SJSA1 (cell line): ENCODE measurements around the gene PDE10A. TPM values are rescaled to one million over a fixed set of nuclear protein-coding genes. Genes with fewer than 3 reads are reported as not detected.

Experiments
- DNase-seq, 2 experiments: peaks; one replicate each; pipeline ENCODE4 v3.0.0-alpha.2; 2015 to 2020; ENCODE audit warnings: low spot score in 2 of 2, low read depth in 1 of 2
- H3K27ac ChIP-seq: fragments of 250-450 bp; sonication (Bioruptor Pico); 2 replicates; pipeline ENCODE4 v1.5.1; 2020; ENCODE audit warnings: mild to moderate bottlenecking, moderate library complexity
- H3K27me3 ChIP-seq: fragments of 250-450 bp; sonication (Bioruptor Pico); replicated peaks from 2 replicates; pipeline ENCODE4 v1.5.1; 2020; ENCODE audit warnings: mild to moderate bottlenecking, moderate library complexity
- H3K36me3 ChIP-seq: fragments of 250-450 bp; sonication (Bioruptor Pico); 2 replicates; pipeline ENCODE4 v1.5.1; 2020; ENCODE audit warnings: mild to moderate bottlenecking
- H3K4me1 ChIP-seq: fragments of 250-450 bp; sonication (Bioruptor Pico); replicated peaks from 2 replicates; pipeline ENCODE4 v1.6.1; 2021; ENCODE audit warnings: mild to moderate bottlenecking
- H3K4me3 ChIP-seq: fragments of 250-450 bp; sonication (Bioruptor Pico); 2 replicates; pipeline ENCODE4 v1.5.1; 2020; ENCODE audit warnings: mild to moderate bottlenecking
- H3K9me3 ChIP-seq: fragments of 250-450 bp; sonication (Bioruptor Pico); replicated peaks from 2 replicates; pipeline ENCODE4 v1.5.1; 2020; ENCODE audit warnings: mild to moderate bottlenecking
- total RNA-seq: library from RNA; depleted of rRNA; stranded (reverse); fragments of >200 nt; shearing (Covaris generic); gene quantifications from 2 replicates; pipeline ENCODE4 v1.2.3, GENCODE V29; 2014

Gene PDE10A
- total RNA-seq, 1 experiment from 2014 or later: 2.4 TPM

DNA sequence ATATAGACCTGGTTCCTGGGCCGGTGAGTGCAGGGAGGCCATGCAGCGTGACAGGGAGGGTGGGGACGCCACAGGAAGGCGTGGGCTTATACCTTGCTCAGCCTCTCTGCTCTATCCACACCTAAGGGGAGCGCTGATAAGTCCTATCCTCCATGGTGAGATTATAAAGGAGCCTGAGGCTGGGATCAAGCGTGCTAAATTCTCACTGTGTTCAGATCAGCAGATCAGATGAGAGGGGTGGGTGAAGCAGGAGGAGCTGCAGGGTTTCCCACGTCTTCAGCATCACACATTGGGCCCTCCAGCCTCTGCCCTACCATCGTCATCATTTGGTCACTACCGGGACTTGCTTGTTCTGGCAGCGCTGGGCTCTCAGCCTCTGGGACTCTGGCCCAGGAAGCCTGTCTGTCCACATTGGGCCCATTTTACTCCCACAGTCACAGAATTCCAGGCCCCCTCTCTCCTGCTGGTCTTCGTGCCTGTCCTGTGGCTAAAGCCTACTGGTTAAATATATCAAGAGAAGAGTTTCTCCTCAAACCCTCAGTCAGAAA lies 29.1 kb upstream of the PDE10A start:
- no peak overlapping the region for H3K27ac ChIP-seq
- no peaks in the 10 kb centered on the region for H3K27me3 ChIP-seq
- no peak for DNase-seq
- no peaks in the 10 kb centered on the region for H3K36me3 ChIP-seq
- H3K4me1 ChIP-seq: peaks cover 14% of the 10 kb centered on the region
- no peaks in the 10 kb centered on the region for H3K9me3 ChIP-seq
- no peak overlapping the region for H3K4me3 ChIP-seq

DNA sequence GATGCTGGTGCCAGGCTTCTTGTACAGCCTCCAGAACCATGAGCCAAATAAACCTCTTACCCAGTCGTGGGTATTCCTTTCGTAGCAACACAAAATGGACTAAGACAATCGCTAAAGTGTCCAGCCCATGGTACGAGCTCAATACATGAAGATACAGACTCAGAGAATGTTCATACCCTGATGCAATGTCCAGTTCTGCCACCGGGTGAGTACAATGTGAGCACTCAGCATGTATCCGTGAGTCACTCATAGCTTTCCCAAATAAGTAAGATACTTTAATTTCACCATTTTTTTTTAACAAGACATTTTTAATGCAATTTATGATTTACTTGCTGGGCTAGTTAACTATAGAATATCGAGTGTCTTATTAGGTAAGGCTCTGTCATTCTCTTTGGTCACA lies 26.7 kb upstream of the PDE10A start:
- Histone ChIP-seq H3K27ac (no peak overlapping the region), H3K27me3 (no peaks in the 10 kb centered on the region), H3K4me3 (no peak overlapping the region), H3K4me1 (peaks cover 14% of the 10 kb centered on the region), H3K9me3 (no peaks in the 10 kb centered on the region), H3K36me3 (no peaks in the 10 kb centered on the region)
- no peak for DNase-seq

DNA sequence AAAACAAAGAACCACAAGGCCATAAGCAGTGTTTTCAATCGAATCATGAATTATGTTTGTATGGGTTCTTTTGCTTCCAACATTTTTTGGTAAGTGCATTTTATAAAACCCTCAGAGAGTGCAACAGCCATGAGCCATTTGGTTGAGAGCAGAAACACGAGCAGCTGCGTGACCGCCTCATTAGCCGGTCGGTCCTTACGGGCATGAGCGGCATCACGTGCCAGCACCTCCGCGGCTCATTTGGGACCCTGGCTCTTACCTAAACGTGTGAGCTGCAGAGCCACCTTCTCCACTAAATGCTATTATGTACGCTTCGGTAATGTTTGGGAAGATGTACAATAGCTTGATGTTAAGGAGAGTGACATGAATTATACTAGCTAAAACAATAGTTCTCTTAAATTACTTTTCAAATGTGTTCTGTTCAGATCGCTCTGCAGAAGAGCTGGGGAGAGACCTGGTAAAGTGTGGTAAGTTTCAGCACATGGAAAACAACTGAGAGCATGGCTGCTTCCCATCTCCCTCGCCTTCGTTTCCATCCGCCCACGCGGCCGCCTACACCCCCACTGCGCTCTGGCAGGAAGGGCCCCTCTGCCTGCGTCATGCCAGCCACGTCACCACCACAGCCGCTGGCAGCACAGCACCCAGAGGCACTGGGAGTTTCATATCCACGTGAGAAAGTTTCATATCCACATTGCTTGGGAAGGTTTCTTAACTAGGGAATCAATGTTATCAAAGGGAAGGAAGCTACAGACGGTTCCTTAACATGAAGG lies 23.7 kb upstream of the PDE10A start:
- Histone ChIP-seq H3K27ac (no peak overlapping the region), H3K4me3 (no peak overlapping the region), H3K27me3 (no peaks in the 10 kb centered on the region), H3K9me3 (no peaks in the 10 kb centered on the region), H3K4me1 (peaks cover 7% of the 10 kb centered on the region), H3K36me3 (no peaks in the 10 kb centered on the region)
- DNase-seq: no peak

DNA sequence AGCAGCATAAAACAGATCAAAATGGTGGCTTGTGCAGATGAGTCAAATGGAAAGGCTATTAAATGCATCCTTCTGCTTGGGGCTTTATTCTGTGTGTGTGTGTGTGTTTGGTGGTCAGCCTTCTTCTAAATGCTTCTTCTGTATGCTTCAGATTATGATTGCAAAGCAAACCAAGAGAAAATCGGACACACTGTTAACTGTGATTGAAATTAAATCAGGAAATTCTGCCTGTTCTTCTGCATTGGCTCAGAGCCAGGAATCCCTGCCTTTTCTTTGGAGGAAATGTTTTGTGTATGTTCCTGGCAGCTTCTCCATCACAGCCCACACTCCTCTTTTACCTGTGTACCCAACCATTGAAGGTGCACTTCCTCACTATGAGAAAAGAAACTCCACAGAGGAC lies 22.3 kb upstream of the PDE10A start:
- DNase-seq: no peak
- Histone ChIP-seq H3K36me3 (no peaks in the 10 kb centered on the region), H3K9me3 (no peaks in the 10 kb centered on the region), H3K4me3 (no peak overlapping the region), H3K27me3 (no peaks in the 10 kb centered on the region), H3K27ac (no peak overlapping the region), H3K4me1 (no peaks in the 10 kb centered on the region; the same call in 1 of the 2 replicates)

DNA sequence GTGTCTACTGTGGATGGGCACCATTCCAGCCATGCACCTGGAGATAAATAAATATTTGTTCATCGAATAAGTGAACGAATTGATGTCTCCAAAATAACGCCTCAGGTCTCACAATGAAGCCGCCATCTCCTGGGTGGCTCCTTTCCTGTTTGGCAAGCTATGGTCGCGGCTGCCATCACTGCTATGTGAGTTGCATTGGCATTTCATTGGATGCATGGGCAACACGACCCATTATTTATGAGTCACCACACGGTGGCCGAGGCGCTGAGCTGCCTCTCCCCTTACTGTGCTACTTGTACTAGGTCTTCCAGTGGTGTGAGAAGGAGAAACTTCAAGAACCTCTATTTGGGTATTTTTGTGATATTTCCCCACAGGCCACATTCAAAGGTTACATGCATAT lies 21.3 kb upstream of the PDE10A start:
- H3K27me3 ChIP-seq: no peaks in the 10 kb centered on the region
- H3K4me3 ChIP-seq: no peak overlapping the region
- DNase-seq: no peak
- H3K9me3 ChIP-seq: no peaks in the 10 kb centered on the region
- H3K27ac ChIP-seq: no peak overlapping the region
- H3K36me3 ChIP-seq: no peaks in the 10 kb centered on the region
- H3K4me1 ChIP-seq: no peaks in the 10 kb centered on the region

DNA sequence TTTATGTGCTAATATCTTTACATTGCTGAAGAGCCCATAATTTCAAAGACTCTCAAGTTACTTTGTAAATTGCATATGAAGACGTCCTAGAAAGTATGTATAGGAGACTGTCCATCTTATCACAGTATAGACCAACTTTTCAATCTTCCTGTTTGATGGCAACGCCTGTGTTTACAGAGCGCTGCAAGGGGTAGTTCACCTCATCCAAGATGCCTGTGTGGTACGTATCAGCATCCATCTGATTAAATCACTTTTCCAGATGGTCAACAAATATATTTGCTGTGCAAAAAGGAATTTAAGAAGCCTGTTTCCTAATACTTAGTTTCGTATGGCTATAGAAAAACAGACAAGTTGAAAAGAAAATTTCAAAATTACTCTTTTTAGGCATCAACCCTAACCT lies 17.9 kb upstream of the PDE10A start:
- H3K27ac ChIP-seq: no peak overlapping the region
- H3K9me3 ChIP-seq: no peaks in the 10 kb centered on the region
- H3K4me3 ChIP-seq: no peak overlapping the region
- no peaks in the 10 kb centered on the region for H3K36me3 ChIP-seq
- H3K27me3 ChIP-seq: no peaks in the 10 kb centered on the region
- H3K4me1 ChIP-seq: peaks cover 19% of the 10 kb centered on the region
- DNase-seq: no peak

DNA sequence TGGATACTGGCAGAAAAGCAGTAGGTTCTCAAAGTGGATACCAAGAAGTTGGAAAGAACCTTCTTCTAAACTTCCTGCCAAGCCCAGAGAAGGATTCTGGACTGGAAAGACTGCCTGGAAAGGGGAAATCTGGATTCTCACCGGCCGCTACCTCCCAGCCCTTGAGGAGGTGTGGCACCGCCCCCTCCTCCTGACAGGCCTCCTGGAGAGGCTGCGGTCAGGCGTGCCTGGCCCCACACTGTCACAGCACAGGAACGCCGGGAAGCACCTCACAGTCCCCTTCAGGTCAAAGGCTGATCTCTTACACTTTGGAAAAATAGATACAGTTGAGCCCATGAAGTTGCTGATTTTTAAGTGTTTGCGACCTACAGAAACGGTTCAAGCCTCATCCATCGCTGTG lies 16.3 kb upstream of the PDE10A start:
- Histone ChIP-seq H3K36me3 (no peaks in the 10 kb centered on the region), H3K27me3 (no peaks in the 10 kb centered on the region), H3K4me1 (peaks cover 20% of the 10 kb centered on the region), H3K9me3 (no peaks in the 10 kb centered on the region), H3K4me3 (no peak overlapping the region), H3K27ac (no peak overlapping the region)
- no peak for DNase-seq

DNA sequence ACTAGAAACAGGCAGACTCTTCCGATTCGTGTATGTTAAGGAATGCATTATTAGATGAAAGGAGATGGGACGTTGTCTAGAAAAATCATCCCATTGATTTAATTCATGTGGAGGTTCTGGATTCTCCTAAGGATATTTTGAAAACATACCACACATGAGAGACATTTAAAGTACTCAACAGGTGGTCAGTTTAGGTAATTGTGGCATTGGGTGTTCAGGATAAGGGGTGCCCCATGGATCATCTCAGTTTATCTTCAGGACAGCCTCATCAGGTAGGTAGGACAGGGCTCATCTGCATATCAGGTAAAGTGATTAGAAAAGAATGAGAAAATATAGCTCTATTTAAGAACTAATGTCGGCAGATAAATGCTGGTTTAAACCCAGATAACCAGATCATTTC lies 15.9 kb upstream of the PDE10A start:
- Histone ChIP-seq H3K4me1 (peaks cover 20% of the 10 kb centered on the region), H3K27ac (no peak overlapping the region), H3K36me3 (no peaks in the 10 kb centered on the region), H3K27me3 (no peaks in the 10 kb centered on the region), H3K4me3 (no peak overlapping the region), H3K9me3 (no peaks in the 10 kb centered on the region)
- no peak for DNase-seq

DNA sequence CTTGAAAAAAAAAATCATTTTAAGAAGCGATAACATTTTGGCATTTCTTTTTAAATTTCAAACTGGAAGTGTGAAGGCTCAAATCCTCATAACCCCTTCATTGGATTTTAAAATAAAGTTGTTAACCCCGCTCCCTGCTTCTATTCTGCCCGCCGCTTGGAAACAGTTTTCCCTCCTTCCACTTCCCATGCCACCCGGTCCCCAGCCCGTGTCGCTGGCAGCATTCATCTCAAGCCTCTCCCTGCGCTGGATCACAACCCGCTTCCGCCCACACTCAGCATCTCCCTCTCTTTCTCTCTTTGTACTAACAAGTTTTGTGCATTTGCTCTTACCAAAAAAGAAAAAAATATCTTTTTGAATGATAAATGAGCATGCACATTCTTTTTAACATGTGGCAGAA lies 15.4 kb upstream of the PDE10A start:
- H3K4me1 ChIP-seq: peaks cover 20% of the 10 kb centered on the region
- no peak overlapping the region for H3K4me3 ChIP-seq
- no peak overlapping the region for H3K27ac ChIP-seq
- no peaks in the 10 kb centered on the region for H3K27me3 ChIP-seq
- no peaks in the 10 kb centered on the region for H3K36me3 ChIP-seq
- DNase-seq: no peak
- no peaks in the 10 kb centered on the region for H3K9me3 ChIP-seq

DNA sequence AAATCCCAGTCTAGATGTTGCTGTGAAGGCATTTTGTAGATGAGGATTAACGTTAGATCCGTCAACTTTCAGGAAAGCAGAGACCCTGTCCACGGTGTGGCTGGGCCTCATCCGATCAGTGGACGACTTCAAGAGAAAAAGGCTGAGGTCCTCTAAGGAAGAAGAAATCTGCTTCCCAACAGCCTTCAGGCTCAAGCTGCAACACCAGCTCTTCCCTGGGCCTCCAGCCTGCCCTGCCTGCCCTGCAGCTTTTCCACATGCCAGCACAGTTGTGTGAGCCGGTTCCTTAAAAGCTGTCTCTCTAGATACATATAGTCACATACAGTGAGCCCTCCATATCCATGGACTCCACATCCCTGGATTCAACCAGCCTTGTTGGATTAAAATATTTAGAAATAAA lies 14.1 kb upstream of the PDE10A start:
- Histone ChIP-seq H3K4me1 (peaks cover 20% of the 10 kb centered on the region), H3K36me3 (no peaks in the 10 kb centered on the region), H3K4me3 (no peak overlapping the region)

DNA sequence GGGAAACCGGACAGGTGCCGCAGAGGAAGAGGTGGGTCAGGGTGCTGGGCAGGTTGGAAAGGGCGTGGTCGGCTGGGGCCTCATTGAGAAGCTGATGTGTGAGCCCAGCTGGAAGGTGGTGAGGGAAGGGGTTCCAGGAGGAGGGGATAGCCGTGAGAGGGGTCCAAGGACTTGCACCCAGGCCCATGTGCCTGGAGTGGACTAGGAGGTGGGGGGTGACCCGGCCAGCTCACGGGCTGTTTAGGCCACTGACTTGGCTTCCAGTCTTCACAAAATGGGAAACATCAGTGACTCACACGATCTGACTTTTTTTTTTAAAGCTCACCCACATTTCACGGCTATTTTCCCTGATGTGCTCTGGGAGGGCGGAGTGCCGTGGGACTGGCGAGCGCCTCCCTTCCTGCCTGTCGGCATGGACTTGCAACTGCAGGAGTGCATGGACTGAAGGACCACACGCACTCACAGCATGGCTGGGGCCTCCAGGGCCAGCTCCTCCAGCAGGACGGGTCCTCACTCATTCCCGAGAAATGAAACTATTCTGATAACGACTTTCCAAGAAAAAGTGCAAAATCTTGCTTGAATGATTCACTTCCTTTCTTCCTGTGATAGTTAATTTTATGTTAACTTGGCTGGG lies 13.5 kb upstream of the PDE10A start:
- Histone ChIP-seq H3K4me3 (no peak overlapping the region), H3K27me3 (no peaks in the 10 kb centered on the region), H3K27ac (peak overlapping the region; percentile 48), H3K36me3 (no peaks in the 10 kb centered on the region), H3K4me1 (peaks cover 20% of the 10 kb centered on the region), H3K9me3 (no peaks in the 10 kb centered on the region)
- peak; percentile 74 to 87 for DNase-seq

More for the DNA sequence above, 14.1 kb upstream of the PDE10A start:
- Histone ChIP-seq H3K9me3 (no peaks in the 10 kb centered on the region), H3K27me3 (no peaks in the 10 kb centered on the region), H3K27ac (peak overlapping the region; percentile 48)
- no peak for DNase-seq

DNA sequence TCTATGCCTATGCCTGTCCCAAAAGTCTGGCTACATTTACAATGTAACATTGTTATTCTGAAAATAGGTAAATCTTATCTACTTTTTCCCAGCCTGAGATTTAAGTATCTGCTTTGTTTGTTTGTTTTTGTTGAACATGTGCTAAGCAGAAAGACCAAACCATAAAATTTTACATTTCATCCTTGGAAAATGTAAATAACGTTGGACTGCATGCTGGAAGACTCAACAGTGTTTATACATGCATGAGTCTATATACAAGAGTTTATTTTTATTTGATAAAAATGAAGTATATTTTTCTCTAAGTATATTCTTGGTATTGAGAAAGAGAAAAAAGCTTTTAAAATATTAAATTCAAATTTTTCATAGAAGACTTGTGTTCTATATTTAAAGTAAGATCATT lies 12.1 kb upstream of the PDE10A start:
- H3K9me3 ChIP-seq: no peaks in the 10 kb centered on the region
- H3K4me1 ChIP-seq: peaks cover 20% of the 10 kb centered on the region
- DNase-seq: no peak
- no peaks in the 10 kb centered on the region for H3K36me3 ChIP-seq
- H3K27me3 ChIP-seq: peaks cover under 1% of the 10 kb centered on the region; the same call in 1 of the 2 replicates
- no peak overlapping the region for H3K27ac ChIP-seq
- H3K4me3 ChIP-seq: no peak overlapping the region

DNA sequence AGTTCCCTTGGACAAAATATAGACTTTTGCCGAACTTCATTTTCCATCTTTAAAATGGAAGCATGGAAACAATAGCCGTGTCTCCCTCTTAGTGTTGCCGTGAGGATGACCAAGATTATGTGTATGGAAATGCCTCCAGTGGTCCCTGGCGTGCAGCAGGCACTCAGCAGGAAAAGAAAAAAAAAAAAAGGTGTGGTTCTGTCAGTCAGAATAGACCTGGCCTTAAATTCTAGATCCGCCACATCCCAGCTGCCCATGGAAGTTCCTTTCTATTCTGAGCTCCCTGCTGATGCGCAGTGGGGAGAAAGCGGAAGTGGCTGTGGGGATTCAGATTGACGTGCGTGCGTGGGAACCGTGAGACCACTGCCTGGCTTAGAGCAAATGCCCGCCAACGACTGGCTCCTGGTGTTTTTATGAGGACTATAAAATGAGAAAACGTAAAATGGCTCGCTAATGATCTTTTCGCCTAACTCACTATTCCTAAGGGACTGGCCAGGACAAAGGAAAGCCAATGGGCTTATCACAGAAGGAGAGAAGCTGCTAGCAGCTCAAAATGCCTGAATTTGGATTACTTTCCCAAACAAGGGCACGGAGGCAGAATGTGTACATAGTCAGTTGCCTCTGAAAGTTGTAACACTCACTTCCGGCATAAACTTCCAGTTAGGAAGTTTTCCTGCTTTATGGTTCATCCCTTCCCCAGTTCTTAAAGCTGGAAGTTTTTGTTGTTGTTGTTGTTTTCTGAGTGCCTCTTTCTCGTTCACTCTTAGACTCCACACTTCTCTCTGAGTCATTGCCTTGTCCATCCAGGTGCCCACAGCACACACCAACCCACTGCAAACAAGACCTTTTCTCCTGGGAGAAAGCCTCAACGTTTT lies 11.4 kb upstream of the PDE10A start:
- no peak for DNase-seq
- Histone ChIP-seq H3K36me3 (no peaks in the 10 kb centered on the region), H3K27ac (no peak overlapping the region), H3K9me3 (no peaks in the 10 kb centered on the region), H3K27me3 (peaks cover 2% of the 10 kb centered on the region; the same call in 1 of the 2 replicates), H3K4me3 (no peak overlapping the region), H3K4me1 (peaks cover 20% of the 10 kb centered on the region)
